GM23338 (cell line): ENCODE results near the gene MICAL2. TPM values are rescaled to one million over a fixed set of nuclear protein-coding genes. Genes with fewer than 3 reads are reported as not detected.

Experiments
- ATAC-seq: fragments of 200-7000 bp; cut with Tn5 transposase; 3 replicates; pipeline ENCODE4 v1.9.1; 2020
- DNase-seq: peaks from one replicate; pipeline ENCODE4 v3.0.0-alpha.2; 2015; ENCODE audit warnings: low spot score
- H2AFZ ChIP-seq: fragments of 200-600 bp; sonication (generic); 2 replicates; pipeline ENCODE4 v1.8.0; 2016; ENCODE audit warnings: antibody characterized with exemption, mild to moderate bottlenecking, moderate library complexity
- H3F3A ChIP-seq: fragments of 200-600 bp; sonication (generic); replicated peaks from 2 replicates; pipeline ENCODE4 v1.8.0; 2017; ENCODE audit warnings: antibody characterized with exemption, mixed run types, low read depth
- H3K27ac ChIP-seq: fragments of 200-600 bp; sonication (generic); 2 replicates; pipeline ENCODE4 v1.6.1; 2016; ENCODE audit warnings: low read depth
- H3K27me3 ChIP-seq: fragments of 200-600 bp; sonication (generic); 2 replicates; pipeline ENCODE4 v1.8.0; 2016; ENCODE audit warnings: mild to moderate bottlenecking, mixed run types, moderate library complexity; ENCODE audit not compliant: insufficient read depth
- H3K36me3 ChIP-seq: fragments of 200-600 bp; sonication (generic); 2 replicates; pipeline ENCODE4 v1.8.0; 2016; ENCODE audit warnings: mild to moderate bottlenecking; ENCODE audit not compliant: insufficient read depth
- H3K4me1 ChIP-seq: fragments of 200-600 bp; sonication (generic); 2 replicates; pipeline ENCODE4 v1.8.0; 2016; ENCODE audit warnings: mild to moderate bottlenecking, moderate library complexity; ENCODE audit not compliant: insufficient read depth
- H3K4me2 ChIP-seq: fragments of 200-600 bp; sonication (generic); 2 replicates; pipeline ENCODE4 v1.7.1; 2017; ENCODE audit warnings: mixed run types
- H3K4me3 ChIP-seq: fragments of 200-600 bp; sonication (generic); 2 replicates; pipeline ENCODE4 v1.6.1; 2016; ENCODE audit warnings: mixed run types
- H3K79me2 ChIP-seq: fragments of 200-600 bp; sonication (generic); replicated peaks from 2 replicates; pipeline ENCODE4 v1.8.0; 2017; ENCODE audit warnings: mild to moderate bottlenecking; ENCODE audit not compliant: insufficient read depth
- H3K9me2 ChIP-seq: fragments of 200-600 bp; sonication (generic); 2 replicates; pipeline ENCODE4 v1.8.0; 2017; ENCODE audit not compliant: insufficient read depth
- H4K20me1 ChIP-seq: fragments of 200-600 bp; sonication (generic); replicated peaks from 2 replicates; pipeline ENCODE4 v1.8.0; 2017; ENCODE audit warnings: mild to moderate bottlenecking; ENCODE audit not compliant: insufficient read depth
- H3K27ac Mint-ChIP-seq: 2 replicates; pipeline ENCODE4 v1.8.0; 2020; ENCODE audit warnings: inconsistent platforms, mild to moderate bottlenecking, moderate library complexity, mixed read lengths
- H3K27me3 Mint-ChIP-seq: 3 replicates; pipeline ENCODE4 v1.8.0; 2022; ENCODE audit warnings: low read depth, mild to moderate bottlenecking, moderate library complexity, mixed read lengths, inconsistent platforms; ENCODE audit not compliant: insufficient read depth, poor library complexity
- H3K36me3 Mint-ChIP-seq: 3 replicates; pipeline ENCODE4 v1.8.0; 2021; ENCODE audit warnings: low read depth, mild to moderate bottlenecking, inconsistent platforms, moderate library complexity, mixed read lengths
- H3K4me1 Mint-ChIP-seq: 3 replicates; pipeline ENCODE4 v1.8.0; 2020; ENCODE audit warnings: mild to moderate bottlenecking, inconsistent platforms, mixed read lengths
- H3K4me3 Mint-ChIP-seq: 3 replicates; pipeline ENCODE4 v1.8.0; 2021; ENCODE audit warnings: moderate library complexity, mild to moderate bottlenecking, inconsistent platforms, mixed read lengths
- H3K9me3 Mint-ChIP-seq: 3 replicates; pipeline ENCODE4 v1.8.0; 2020; ENCODE audit warnings: moderate library complexity, mild to moderate bottlenecking, inconsistent platforms, mixed read lengths
- CREB1 ChIP-seq: fragments of 250-450 bp; sonication (Bioruptor Pico); IDR thresholded peaks from 2 replicates; pipeline ENCODE4 v1.5.0; 2020; ENCODE audit warnings: low read depth, mild to moderate bottlenecking, moderate library complexity
- CTCF ChIP-seq, 2 experiments: fragments of 200-600 bp in 1 of 2; sonication (generic) in 1 of 2; conservative IDR thresholded peaks; 2 replicates each; pipeline versions ENCODE4 v1.5.1 to v1.6.1; 2016 to 2017; ENCODE audit warnings: antibody characterized with exemption in 2 of 2, low read depth in 2 of 2, mild to moderate bottlenecking in 2 of 2, moderate library complexity in 1 of 2
- ETS1 ChIP-seq: IDR thresholded peaks from 2 replicates; pipeline ENCODE4 v1.6.1; 2016; ENCODE audit warnings: antibody characterized with exemption
- EZH2phosphoT487 ChIP-seq: fragments of 200-600 bp; sonication (generic); IDR thresholded peaks from one replicate; pipeline ENCODE4 v1.8.1; 2018; ENCODE audit warnings: antibody characterized with exemption; ENCODE audit not compliant: unreplicated experiment
- JUNB ChIP-seq: IDR thresholded peaks from one replicate; pipeline ENCODE4 v1.6.1; 2016; ENCODE audit warnings: antibody characterized with exemption; ENCODE audit not compliant: unreplicated experiment
- NANOG ChIP-seq: IDR thresholded peaks from 2 replicates; pipeline ENCODE4 v1.6.1; 2016; ENCODE audit warnings: antibody characterized with exemption, borderline replicate concordance
- POLR2AphosphoS5 ChIP-seq: IDR thresholded peaks from 2 replicates; pipeline ENCODE4 v1.6.1; 2016; ENCODE audit warnings: antibody characterized with exemption, low read depth
- REST ChIP-seq: IDR thresholded peaks from one replicate; pipeline ENCODE4 v1.6.1; 2018; ENCODE audit warnings: antibody characterized with exemption; ENCODE audit not compliant: unreplicated experiment
- STAT1 ChIP-seq: IDR thresholded peaks from one replicate; pipeline ENCODE4 v1.6.1; 2016; ENCODE audit warnings: antibody characterized with exemption; ENCODE audit not compliant: unreplicated experiment
- ZNF114 ChIP-seq: fragments of 250-450 bp; sonication (Bioruptor Pico); IDR thresholded peaks from 2 replicates; pipeline ENCODE4 v1.5.0; 2020; ENCODE audit warnings: mild to moderate bottlenecking, moderate library complexity
- ZNF331 ChIP-seq: fragments of 250-450 bp; sonication (Bioruptor Pico); IDR thresholded peaks from 2 replicates; pipeline ENCODE4 v1.5.0; 2020; ENCODE audit warnings: low read depth, mild to moderate bottlenecking, moderate library complexity
- polyA plus RNA-seq: library from polyadenylated mRNA; unstranded; fragments of >200 nt; fragmentation: Nextera tagmentation; extraction: Ambion mirVana; gene quantifications from 2 replicates; pipeline ENCODE4 v1.2.1, GENCODE V29; 2016
- total RNA-seq: library from RNA; depleted of rRNA; stranded (reverse); fragments of >200 nt; shearing (Covaris generic); gene quantifications from 2 replicates; pipeline ENCODE4 v1.2.3, GENCODE V29; 2014

MICAL2 gene
- total and polyA plus RNA-seq, 2 experiments from 2014 or later = 0.66 to 1.4 TPM

GRCh38 chr11:12177739-12178338 lies 67.4 kb downstream of the MICAL2 start (continued):
- TF ChIP-seq ETS1 (no peak), POLR2AphosphoS5 (no peak), STAT1 (no peak), CTCF (conservative IDR thresholded peaks at IDR 0.05; ENCODE audit: low read depth in 2 of 2) (no peak)

GRCh38 chr11:12179019-12179418 lies 68.6 kb downstream of the MICAL2 start:
- Histone ChIP-seq H3K27ac (no peak overlapping the region), H3K4me3 (no peak overlapping the region), H4K20me1 (0 out of 2 replicates have a peak, but pooled peaks cover 2% of the 10 kb centered on the region), H3F3A (no peaks in the 10 kb centered on the region), H3K4me2 (no peak overlapping the region), H3K4me1 (no peaks in the 10 kb centered on the region), H3K27me3 (no peaks in the 10 kb centered on the region), H3K36me3 (no peaks in the 10 kb centered on the region), H3K9me2 (no peaks in the 10 kb centered on the region), H3K79me2 (no peaks in the 10 kb centered on the region), H2AFZ (peak overlapping the region; percentile 47; the same call in 1 of the 2 replicates)
- Mint-ChIP-seq H3K27me3 (peaks cover 6% of the 10 kb centered on the region), H3K4me3 (no peak overlapping the region), H3K27ac (peak overlapping the region; percentile 38; the same call in 1 of the 2 replicates), H3K4me1 (peaks cover 6% of the 10 kb centered on the region; the same call in 1 of the 3 replicates), H3K9me3 (no peaks in the 10 kb centered on the region), H3K36me3 (no peaks in the 10 kb centered on the region)
- DNase-seq = no peak
- ATAC-seq = peak; percentile 70
- no peak for TF ChIP-seq NANOG
- TF ChIP-seq EZH2phosphoT487 = no peak
- no peak for TF ChIP-seq CREB1 (CRISPR knock-in tag)
- no peak for TF ChIP-seq POLR2AphosphoS5
- no peak for TF ChIP-seq JUNB
- no peak for TF ChIP-seq ZNF331
- TF ChIP-seq CTCF (conservative IDR thresholded peaks at IDR 0.05; ENCODE audit: low read depth in 2 of 2) = no peak
- TF ChIP-seq REST = no peak
- TF ChIP-seq ZNF114 (CRISPR knock-in tag) = no peak
